Activated CD4-positive, alpha-beta T cell treated with anti-CD3 and anti-CD28 coated beads, Interleukin-2, amount 50 U/mL, for 4 hours (primary cell): ENCODE data around the gene CDH13.

Source experiments
- DNase-seq, 2 experiments: peaks; one replicate each; pipeline ENCODE4 v3.0.0-alpha.2; 2020

The CDH13 gene

DNA sequence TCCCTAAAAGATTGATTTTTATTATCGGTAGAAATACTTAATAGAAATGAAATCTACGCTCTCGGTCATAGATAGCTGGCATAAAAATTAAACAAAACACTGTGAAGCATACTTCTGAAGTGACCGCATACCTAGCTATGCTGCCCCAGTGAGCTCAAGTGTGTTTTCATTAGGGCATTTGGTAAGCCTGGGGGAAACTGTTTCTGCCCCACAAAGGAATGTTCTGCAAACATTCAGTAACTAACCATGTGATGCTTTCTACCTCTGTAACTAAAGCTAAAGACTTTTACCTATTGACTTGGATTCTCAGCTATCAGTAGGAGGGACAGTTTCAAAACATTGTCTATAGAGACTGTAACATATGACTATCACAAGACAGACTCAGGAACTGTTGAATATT is 1087.5 kb downstream of the CDH13 start:
- DNase-seq = no peak

GRCh38 chr16:83715217-83715920 is 1088.6 kb downstream of the CDH13 start:
- DNase-seq = no peak

- DNase-seq = no peak
Observed at GRCh38 chr16:83717308-83717707, 1090.5 kb downstream of the CDH13 start.

- no peak for DNase-seq
Observed at GRCh38 chr16:83717814-83718213, 1091.0 kb downstream of the CDH13 start.

DNA sequence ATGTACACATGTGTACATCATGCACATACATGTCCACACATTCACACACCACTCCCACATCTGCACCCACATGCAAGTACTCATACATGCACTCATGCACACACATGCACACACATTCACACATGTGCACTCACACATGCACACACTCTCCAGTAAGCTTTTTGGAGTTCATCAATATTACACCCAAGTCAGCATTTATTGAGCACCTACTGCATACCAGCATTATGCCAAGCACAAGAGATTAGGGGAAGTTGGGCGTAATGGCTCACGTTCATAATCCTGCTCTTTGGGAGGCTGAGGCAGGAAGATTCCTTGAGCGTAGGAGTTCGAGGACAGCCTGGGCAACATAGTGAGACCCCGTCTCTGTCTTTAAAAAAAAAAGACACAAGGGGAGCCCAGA is 1093.4 kb downstream of the CDH13 start:
- no peak for DNase-seq

- no peak for DNase-seq
Observed at GRCh38 chr16:83720981-83721380, 1094.2 kb downstream of the CDH13 start.

DNA sequence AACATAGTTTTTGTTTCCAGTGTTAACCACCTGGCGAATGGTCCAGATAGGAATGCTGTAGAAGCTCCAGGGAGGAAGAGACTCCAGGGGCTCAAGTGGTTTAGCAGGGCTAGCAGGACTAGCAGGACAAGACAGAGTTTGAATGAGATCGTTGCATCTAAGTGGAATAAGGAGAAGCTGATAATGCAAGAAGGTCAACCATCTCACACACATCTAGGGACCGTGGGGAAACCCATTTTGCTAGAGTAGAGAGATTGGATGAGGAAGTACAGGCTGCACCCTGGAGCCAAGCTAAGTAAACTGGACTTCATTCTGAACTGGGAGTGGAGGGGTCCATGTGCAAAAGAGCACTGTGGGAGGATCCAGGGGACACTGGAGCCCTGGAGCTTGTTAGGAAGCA is 1094.9 kb downstream of the CDH13 start:
- DNase-seq = no peak

- no peak for DNase-seq
Observed at GRCh38 chr16:83722456-83723183, 1095.9 kb downstream of the CDH13 start.

DNA sequence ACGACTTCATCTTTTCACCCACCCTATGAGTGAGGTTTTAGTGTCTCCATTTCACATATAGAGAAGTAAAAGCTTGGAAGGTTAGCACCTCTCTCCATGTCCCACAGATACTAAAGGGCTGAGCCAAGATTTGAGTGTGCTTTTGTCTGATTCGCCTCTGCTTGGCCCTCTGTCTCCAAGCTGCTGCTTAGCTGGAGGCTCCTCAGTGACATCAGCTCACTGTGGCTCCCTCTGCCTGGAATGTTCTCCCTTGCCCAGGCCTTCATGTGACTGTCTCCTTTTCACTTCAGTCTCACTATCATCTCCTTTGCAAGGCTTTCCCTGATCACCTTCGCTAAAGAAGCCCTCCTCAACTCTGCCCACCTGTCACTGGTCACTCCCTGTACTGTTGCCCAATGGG is 1096.5 kb downstream of the CDH13 start:
- DNase-seq = no peak

DNA sequence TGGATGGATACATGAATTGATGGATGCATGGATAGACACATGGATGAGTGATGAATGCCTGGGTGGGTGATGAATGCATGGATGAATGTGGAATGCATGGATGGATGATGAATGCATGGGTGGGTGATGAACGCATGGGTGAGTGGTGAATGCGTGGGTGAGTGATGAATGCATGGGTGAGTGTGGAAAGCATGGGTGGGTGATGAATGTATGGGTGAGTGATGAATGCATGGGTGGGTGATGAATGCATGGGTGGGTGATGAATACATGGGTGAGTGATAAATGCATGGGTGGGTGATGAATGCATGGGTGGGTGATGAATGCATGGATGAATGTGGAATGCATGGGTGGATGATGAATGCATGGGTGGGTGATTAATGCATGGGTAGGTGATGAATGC is 1097.1 kb downstream of the CDH13 start:
- no peak for DNase-seq

GRCh38 chr16:83724585-83724984 is 1097.8 kb downstream of the CDH13 start:
- no peak for DNase-seq

DNA sequence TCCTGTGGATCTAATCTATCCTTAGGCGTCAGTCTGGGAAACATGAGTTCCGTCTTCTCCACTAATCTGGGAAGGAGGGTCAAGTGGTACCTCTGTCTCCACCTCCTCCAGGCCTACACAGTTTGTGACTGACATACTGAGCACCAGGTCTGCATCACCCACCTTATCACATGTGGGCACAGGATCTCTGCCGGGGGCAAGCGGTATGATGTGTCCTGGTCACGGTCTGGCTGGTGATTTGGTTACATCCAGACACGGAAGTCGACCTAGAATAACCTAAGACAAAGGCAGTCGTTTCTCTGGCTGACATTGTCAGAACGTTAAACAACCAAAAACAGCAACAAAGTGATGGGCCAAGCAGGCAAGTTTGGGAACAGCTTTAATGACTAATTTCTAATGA is 1098.5 kb downstream of the CDH13 start:
- DNase-seq = no peak

DNA sequence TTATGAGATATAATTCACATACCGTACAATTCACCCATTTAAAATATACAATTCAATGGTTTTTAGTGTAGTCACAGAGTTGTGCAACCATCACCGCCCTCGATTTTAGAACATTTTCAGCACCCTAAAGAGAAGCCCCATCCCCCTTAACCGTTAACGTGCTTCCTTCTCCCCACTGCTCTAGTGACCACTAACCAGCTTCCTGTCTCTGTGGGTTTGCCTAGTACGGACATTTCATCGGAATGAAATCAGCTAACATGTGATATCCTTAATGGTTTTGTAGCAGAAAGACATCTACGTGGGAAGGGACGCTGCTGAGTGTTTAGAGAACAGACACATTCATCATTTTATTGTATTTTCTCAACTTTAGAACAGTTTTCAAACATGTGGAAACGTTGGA is 1100.2 kb downstream of the CDH13 start:
- DNase-seq = no peak

DNA sequence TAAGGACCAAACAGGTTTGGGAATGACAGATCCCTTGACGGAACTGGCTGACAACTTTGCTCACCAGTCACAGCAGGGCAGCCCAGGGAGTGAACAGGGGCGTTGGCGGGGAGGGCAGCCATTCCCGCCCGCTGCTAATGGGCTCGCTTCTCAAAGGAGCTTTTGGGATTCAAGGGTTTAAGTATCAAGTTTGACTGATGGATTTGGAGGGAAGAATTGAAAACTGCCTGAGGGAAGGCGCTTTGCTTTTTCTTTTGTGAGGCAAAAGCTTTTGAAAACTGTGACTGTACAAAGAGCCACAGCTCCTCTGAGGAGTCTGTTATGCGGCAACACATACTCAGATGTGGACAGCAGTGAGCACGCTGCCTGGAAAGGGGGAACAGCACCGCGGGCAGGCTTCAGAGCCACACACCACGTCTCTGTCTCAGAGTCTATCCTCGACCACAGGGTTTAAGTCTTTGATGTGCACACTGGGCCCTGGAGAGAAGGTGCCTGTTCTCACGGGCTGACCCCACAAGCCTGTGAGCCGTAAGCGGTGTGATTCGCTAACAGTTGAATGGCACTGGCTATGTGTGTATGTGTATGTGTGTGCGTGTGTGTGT is 1101.1 kb downstream of the CDH13 start:
- DNase-seq = no peak

DNA sequence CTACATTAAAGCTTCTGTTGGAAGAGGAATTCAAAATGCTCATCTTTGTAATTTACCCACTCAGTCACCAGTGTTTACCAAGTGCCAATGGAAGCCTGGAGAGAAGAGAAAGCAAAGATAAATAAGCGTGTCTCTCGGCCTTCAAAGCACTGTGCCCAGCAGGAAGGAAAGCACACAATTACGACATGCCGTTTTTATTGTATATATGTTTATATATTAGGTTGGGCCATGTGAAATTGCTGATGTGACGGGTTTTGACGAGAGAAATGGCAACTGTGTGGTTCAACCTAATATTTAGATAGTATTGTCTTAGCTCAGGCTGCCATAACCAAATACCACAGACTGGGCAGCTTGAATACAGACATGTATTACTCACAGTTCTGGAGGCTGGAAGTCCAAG is 1101.7 kb downstream of the CDH13 start:
- no peak for DNase-seq

DNA sequence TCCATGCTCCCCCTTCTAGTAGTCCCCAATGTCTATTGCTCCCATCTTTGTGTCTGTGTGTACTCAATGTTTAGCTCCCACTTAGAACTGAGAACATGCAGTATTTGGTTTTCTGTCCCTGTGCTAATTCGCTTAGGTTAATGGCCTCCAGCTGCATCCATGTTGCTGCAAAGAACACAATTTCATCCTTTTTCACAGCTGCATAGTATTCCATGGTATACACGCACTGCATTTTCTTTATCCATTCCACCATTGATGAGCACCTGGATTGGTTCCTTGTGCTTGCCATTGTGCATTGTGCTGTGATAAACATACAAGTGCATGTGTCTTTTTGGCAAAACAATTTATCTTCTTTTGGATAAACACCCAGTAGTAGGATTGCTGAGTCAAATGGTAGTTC is 1104.0 kb downstream of the CDH13 start:
- DNase-seq = no peak

- no peak for DNase-seq
Observed at GRCh38 chr16:83732536-83732935, 1105.8 kb downstream of the CDH13 start.

DNA sequence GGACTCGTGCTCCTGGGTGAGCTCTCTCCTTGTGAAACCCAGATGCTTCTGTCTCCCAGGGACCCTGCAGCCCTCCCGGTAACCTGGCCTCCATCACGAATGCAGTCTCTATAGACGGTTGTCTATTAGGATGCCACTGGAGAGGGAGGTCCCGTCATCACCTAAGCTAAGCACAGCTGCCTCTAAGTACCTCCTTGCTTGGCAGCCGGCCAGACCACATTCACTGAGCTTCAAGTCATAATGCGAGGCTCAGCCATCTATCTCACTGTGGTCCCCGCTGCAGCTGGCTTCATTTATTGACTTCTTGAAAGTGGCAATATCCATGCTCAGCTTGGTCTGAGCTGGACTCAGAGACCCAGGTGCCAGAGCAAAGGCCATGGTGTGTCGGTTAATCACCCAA is 1106.5 kb downstream of the CDH13 start:
- no peak for DNase-seq

- DNase-seq = no peak
Observed at GRCh38 chr16:83734136-83734535, 1107.4 kb downstream of the CDH13 start.

DNA sequence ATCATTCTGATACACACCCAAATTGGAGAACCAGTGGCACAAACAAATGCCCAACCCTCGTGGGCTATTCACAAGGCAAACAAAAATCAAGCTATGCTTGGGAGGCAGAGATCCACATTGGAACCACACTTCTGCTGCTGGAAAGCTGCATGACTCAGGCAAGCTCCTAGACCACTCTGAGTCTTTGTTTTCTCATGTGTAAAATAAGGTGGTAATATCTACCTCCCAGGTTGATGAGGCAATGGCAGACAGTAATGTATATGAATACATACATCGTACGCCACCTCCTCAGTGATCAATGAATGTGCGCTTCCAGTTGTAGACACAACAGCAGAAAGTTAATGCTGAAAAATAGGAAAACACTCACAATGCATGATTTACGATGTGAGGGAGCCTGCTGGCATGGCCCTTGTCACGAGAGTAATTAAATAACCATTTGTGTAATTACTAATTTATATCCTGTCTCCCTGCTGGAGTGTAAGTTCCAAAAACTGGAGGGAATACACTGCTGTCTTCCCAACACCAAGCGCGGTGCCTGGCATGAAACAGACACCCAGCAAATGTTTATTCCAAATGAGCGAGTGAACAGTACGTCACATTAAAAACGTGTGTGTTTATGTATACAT is 1111.1 kb downstream of the CDH13 start:
- no peak for DNase-seq

DNA sequence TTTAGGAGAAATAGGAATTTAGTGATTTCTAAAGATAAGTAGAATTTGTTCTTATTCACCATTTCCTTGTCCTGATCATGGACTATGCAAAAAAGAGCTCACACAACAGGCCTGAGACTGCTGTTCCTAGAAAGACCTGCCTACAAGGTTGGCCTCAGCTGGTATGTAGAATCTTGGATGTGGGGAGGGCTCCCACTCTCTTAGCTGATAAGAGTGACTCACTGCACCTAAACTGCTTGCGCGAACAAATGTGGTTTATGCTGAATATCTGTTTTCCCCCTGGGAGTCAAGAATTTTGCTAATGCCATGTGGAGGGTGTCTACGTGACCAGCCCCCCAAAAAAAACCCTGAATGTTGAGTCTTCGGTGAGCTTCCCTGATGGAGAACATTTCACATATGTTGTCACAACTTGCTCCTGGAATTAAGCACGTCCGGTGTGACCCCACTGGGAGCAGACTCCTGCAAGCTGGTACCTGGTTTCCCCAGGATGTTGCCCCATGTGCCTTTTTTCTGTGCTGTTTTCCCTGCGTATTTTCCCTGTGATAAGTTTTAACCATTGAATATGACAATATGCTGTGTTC is 1112.2 kb downstream of the CDH13 start:
- DNase-seq = no peak

DNA sequence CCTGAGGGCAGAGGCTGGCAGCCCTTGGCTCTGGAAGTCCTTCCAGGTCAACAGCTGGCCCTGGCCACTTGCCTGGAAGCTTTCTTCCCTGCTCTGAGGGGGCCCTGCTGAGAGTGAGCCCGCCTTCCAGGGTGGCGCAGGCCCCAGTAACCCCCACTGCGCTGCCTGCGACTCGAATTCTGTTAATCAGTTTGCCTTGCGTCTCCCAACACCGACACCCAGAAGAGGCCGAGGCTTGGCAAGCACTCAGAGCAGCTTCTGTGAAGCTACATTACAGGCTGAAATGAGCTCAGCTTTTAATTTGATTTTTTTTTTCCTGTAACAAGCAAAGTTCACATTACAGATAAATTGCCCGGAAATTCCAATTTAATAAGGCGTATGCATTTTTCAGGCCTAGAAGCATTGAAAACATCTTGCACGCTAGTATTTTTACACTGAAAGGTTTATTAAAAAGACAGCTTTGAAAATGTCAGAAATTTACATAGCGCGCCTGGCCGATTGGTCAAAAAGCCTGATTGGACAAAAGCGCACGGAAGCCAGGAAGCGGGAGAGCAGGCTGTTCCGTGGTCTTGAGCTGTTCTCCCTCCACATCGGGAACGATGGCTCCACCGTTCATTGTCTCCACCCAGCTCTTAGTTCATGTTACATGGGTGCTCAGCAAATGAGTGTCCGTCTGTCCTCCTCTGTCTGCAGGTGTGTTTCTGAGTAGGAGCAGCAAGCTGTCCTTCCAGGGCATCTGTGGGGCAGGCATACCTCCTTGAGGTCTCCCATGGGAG is 1115.5 kb downstream of the CDH13 start:
- no peak for DNase-seq

GRCh38 chr16:83743241-83743640 is 1116.5 kb downstream of the CDH13 start:
- no peak for DNase-seq
